HepG2 (cell line): Measurements from ENCODE around the gene GPR107. TPM values are rescaled to one million over a fixed set of nuclear protein-coding genes. Genes with fewer than 3 reads are reported as not detected.

Experiments used
- ATAC-seq: fragments of 200-7000 bp; cut with Tn5 transposase; 3 replicates; pipeline ENCODE4 v1.9.1; 2020; ENCODE audit warnings: mild to moderate bottlenecking, moderate library complexity
- BruUV-seq: library from RNA; stranded (reverse); fragments of 400-500 nt; replicated peaks from 2 replicates; lab custom pipeline; 2021; lab: Mats Ljungman, UMichigan
- CTCF ChIA-PET: fragments of 300-600 bp; formaldehyde crosslinking; extraction: SDS; loops from one replicate; lab custom pipeline; 2021; ENCODE audit warnings: low total read pairs, inconsistent platforms, low intra/inter-chr PET ratio; lab: Yijun Ruan, JAX
- POLR2A ChIA-PET: fragments of 350-600 bp; sonication (Branson Sonifier 250); formaldehyde crosslinking; loops from one replicate; lab custom pipeline; 2020; ENCODE audit warnings: antibody characterized with exemption, inconsistent platforms; lab: Yijun Ruan, JAX
- DNase-seq: peaks from one replicate; pipeline ENCODE4 v3.0.0-alpha.2; 2015; ENCODE audit warnings: low spot score
- FAIRE-seq: peaks from 3 replicates; lab custom pipeline; 2011; peaks lifted over from hg19 to GRCh38; lab: Jason Lieb, UNC
- H2AFZ ChIP-seq: one replicate; pipeline ENCODE4 v1.6.1; 2011; ENCODE audit warnings: low read length, inconsistent platforms
- H3K27ac ChIP-seq: fragments of 300-600 bp; 3 replicates; pipeline ENCODE4 v1.8.0; 2011; ENCODE audit warnings: mixed run types, mild to moderate bottlenecking, mixed read lengths, low read length, inconsistent platforms; ENCODE audit not compliant: insufficient read depth; ENCODE audit errors: extremely low read length
- H3K27me3 ChIP-seq, 2 experiments: fragments of 200-600 bp in 1 of 2; 2 replicates in 1 of 2; 3 replicates in 1 of 2; pipeline versions ENCODE4 v1.6.0 to v1.8.0; 2011; ENCODE audit warnings: low read length in 2 of 2, mild to moderate bottlenecking in 2 of 2, moderate library complexity in 2 of 2, inconsistent platforms in 1 of 2; ENCODE audit not compliant: insufficient read depth in 2 of 2, control insufficient read depth in 1 of 2
- H3K36me3 ChIP-seq, 2 experiments: fragments of 200-600 bp in 1 of 2; replicated peaks in 1 of 2; 2 replicates in 1 of 2; 3 replicates in 1 of 2; pipeline versions ENCODE4 v1.5.1 to v1.8.0; 2011; ENCODE audit warnings: low read length in 2 of 2, inconsistent platforms in 1 of 2; ENCODE audit not compliant: insufficient read depth in 2 of 2, control insufficient read depth in 1 of 2
- H3K4me1 ChIP-seq: 2 replicates; pipeline ENCODE4 v1.5.1; 2012; ENCODE audit warnings: low read length, inconsistent platforms; ENCODE audit not compliant: insufficient read depth
- H3K4me2 ChIP-seq: 2 replicates; pipeline ENCODE4 v1.6.0; 2011; ENCODE audit warnings: low read depth, low read length, inconsistent platforms
- H3K4me3 ChIP-seq, 3 experiments: fragments of 200-600 bp in 1 of 3; sonication (generic), shearing (Covaris generic) in 1 of 3; replicated peaks in 1 of 3; 2 replicates each; pipeline ENCODE4 v1.5.1; 2011 to 2016; ENCODE audit warnings: low read length in 3 of 3, inconsistent platforms in 2 of 3, low read depth in 2 of 3, mild to moderate bottlenecking in 2 of 3, control low read depth in 1 of 3, mixed read lengths in 1 of 3; ENCODE audit not compliant: insufficient read depth in 1 of 3
- H3K79me2 ChIP-seq: one replicate; pipeline ENCODE4 v1.6.1; 2011; ENCODE audit warnings: low read length, inconsistent platforms; ENCODE audit not compliant: insufficient read depth
- H3K9ac ChIP-seq: 2 replicates; pipeline ENCODE4 v1.6.0; 2011; ENCODE audit warnings: mild to moderate bottlenecking, low read depth, low read length, inconsistent platforms; ENCODE audit not compliant: insufficient read depth
- H3K9me3 ChIP-seq: 2 replicates; pipeline ENCODE4 v1.5.1; 2012; ENCODE audit warnings: mild to moderate bottlenecking, low read length
- H4K20me1 ChIP-seq: 2 replicates; pipeline ENCODE4 v1.6.0; 2011; ENCODE audit warnings: inconsistent platforms, mild to moderate bottlenecking, low read length, moderate library complexity; ENCODE audit not compliant: insufficient read depth
- ARHGAP35 ChIP-seq: sonication (generic); formaldehyde crosslinking; IDR thresholded peaks from 2 replicates; pipeline ENCODE4 v1.9.0; 2022; ENCODE audit warnings: mild to moderate bottlenecking, inconsistent platforms, moderate library complexity, missing genetic modification reagents, borderline replicate concordance
- ATF7-NPFF ChIP-seq: sonication (generic); formaldehyde crosslinking; IDR thresholded peaks from 2 replicates; pipeline ENCODE4 v1.8.1; 2023; ENCODE audit warnings: mild to moderate bottlenecking, low read depth, missing genetic modification reagents, moderate library complexity
- DZIP1 ChIP-seq: sonication (generic); formaldehyde crosslinking; IDR thresholded peaks from 2 replicates; pipeline ENCODE4 v1.5.0; 2020; ENCODE audit warnings: mild to moderate bottlenecking, missing genetic modification reagents
- MTF2 ChIP-seq: sonication (generic); formaldehyde crosslinking; IDR thresholded peaks from 2 replicates; pipeline ENCODE4 v1.5.0; 2020; ENCODE audit warnings: missing genetic modification reagents, borderline replicate concordance
- NCOA1 ChIP-seq: sonication (generic); formaldehyde crosslinking; IDR thresholded peaks from 2 replicates; pipeline ENCODE4 v1.9.0; 2021; ENCODE audit warnings: missing genetic modification reagents
- NFKB2 ChIP-seq: sonication (generic); formaldehyde crosslinking; IDR thresholded peaks from 2 replicates; pipeline ENCODE4 v1.4.0; 2020; ENCODE audit warnings: missing genetic modification reagents, borderline replicate concordance
- NR1H2 ChIP-seq: sonication (generic); formaldehyde crosslinking; IDR thresholded peaks from 2 replicates; pipeline ENCODE4 v1.8.1; 2022; ENCODE audit warnings: low read depth, missing genetic modification reagents, borderline replicate concordance
- NR2C2 ChIP-seq: sonication (generic); formaldehyde crosslinking; IDR thresholded peaks from 2 replicates; pipeline ENCODE4 v1.4.0; 2020; ENCODE audit warnings: missing genetic modification reagents, mild to moderate bottlenecking, moderate library complexity, borderline replicate concordance
- REL ChIP-seq: sonication (generic); formaldehyde crosslinking; conservative IDR thresholded peaks from 2 replicates; pipeline ENCODE4 v1.8.0; 2022; ENCODE audit warnings: mild to moderate bottlenecking, missing genetic modification reagents, moderate library complexity
- SALL2 ChIP-seq: sonication (generic); formaldehyde crosslinking; IDR thresholded peaks from 2 replicates; pipeline ENCODE4 v1.8.1; 2023; ENCODE audit warnings: mild to moderate bottlenecking, missing genetic modification reagents, inconsistent platforms
- TBX2 ChIP-seq: sonication (generic); formaldehyde crosslinking; IDR thresholded peaks from 2 replicates; pipeline ENCODE4 v1.5.0; 2020; ENCODE audit warnings: missing genetic modification reagents, mild to moderate bottlenecking, borderline replicate concordance
- ZFP82 ChIP-seq: sonication (generic); formaldehyde crosslinking; IDR thresholded peaks from 2 replicates; pipeline ENCODE4 v1.5.1; 2020; ENCODE audit warnings: mild to moderate bottlenecking, missing genetic modification reagents, borderline replicate concordance
- ZNF414 ChIP-seq: sonication (generic); formaldehyde crosslinking; IDR thresholded peaks from 2 replicates; pipeline ENCODE4 v1.5.0; 2020; ENCODE audit warnings: missing genetic modification reagents
- ZNF563 ChIP-seq: sonication (generic); formaldehyde crosslinking; IDR thresholded peaks from 2 replicates; pipeline ENCODE4 v1.8.0; 2022; ENCODE audit warnings: mild to moderate bottlenecking, moderate library complexity, missing genetic modification reagents
- ZNF773 ChIP-seq: sonication (generic); formaldehyde crosslinking; IDR thresholded peaks from 2 replicates; pipeline ENCODE4 v1.4.0; 2020; ENCODE audit warnings: missing genetic modification reagents, borderline replicate concordance
- ZSCAN9 ChIP-seq: IDR thresholded peaks from 2 replicates; pipeline ENCODE4 v1.6.1; 2016; ENCODE audit warnings: borderline replicate concordance
- WGBS: methylation state at CpG from one replicate; pipeline ENCODE4 v1.1.6; 2017; ENCODE audit warnings: low lambda C conversion rate; 5-methylcytosine and 5-hydroxymethylcytosine counted together
- in situ Hi-C: cut with HindIII; loops from 2 replicates; pipeline ENCODE4 v1.10.0; 2017; ENCODE audit warnings: low pct_unique_long_range_greater_than_20kb; ENCODE audit not compliant: extremely low pct_ligation_motif_present
- intact Hi-C: fragments of 100-400 bp; cut with micrococcal nuclease; formaldehyde crosslinking; loops from one replicate; pipeline ENCODE4 v1.10.0; 2022; ENCODE audit not compliant: unreplicated experiment
- polyA plus RNA-seq, 8 experiments: library from polyadenylated mRNA; depleted of rRNA in 3 of 8; stranded (reverse) in 7 of 8; unstranded in 1 of 8; fragments of >200 nt; fragmentation: Illumina TruSeq in 4 of 8; extraction: Trizol in 4 of 8; gene quantifications; 2 replicates each; pipeline versions ENCODE4 v1.2.1 to v1.2.3, GENCODE V29; 2011 to 2016; ENCODE audit warnings: low read depth in 4 of 8, missing spikeins in 1 of 8, mixed read lengths in 1 of 8; ENCODE audit not compliant: insufficient read depth in 1 of 8
- total RNA-seq, 5 experiments: library from RNA; depleted of rRNA; stranded (reverse); fragments of >200 nt; fragmentation: Illumina TruSeq; extraction: Trizol; gene quantifications; 2 replicates each; pipeline ENCODE4 v1.2.3, GENCODE V29; 2016; ENCODE audit warnings: low read depth in 1 of 5

GPR107 gene
- total and polyA plus RNA-seq, 2 of the 13 experiments (the other 11 are each of a cell fraction or from before 2014, with no cell fraction given) = 22.5 to 24.4 TPM

- peak; percentile 24; the same call in 1 of the 2 replicates for TF ChIP-seq TBX2 (CRISPR knock-in tag)
These were observed 11.9 kb upstream of the GPR107 start (continued) for GRCh38 chr9:130041648-130042405.

GRCh38 chr9:130042406-130042884 lies 11.3 kb upstream of the GPR107 start:
- 0% methylated on average over 1 of the region's 68 CpGs for WGBS
- Histone ChIP-seq H2AFZ (no peak overlapping the region), H3K79me2 (peaks cover 38% of the 10 kb centered on the region), H3K9me3 (no peaks in the 10 kb centered on the region), H3K9ac (peak overlapping the region; percentile 83), H3K36me3 (no peaks in the 10 kb centered on the region), H3K27me3 (no peaks in the 10 kb centered on the region), H3K27ac (peak overlapping the region; percentile 85), H3K4me3 (peak overlapping the region; percentile 68 to 97 (median 78)), H3K4me2 (peak overlapping the region; percentile 71), H4K20me1 (0 out of 2 replicates have a peak, but pooled peaks cover under 1% of the 10 kb centered on the region), H3K4me1 (peaks cover 55% of the 10 kb centered on the region)
- ChIA-PET CTCF (interaction anchor here (2.2 kb wide), 1 partner anchor 157 kb away, joined by 9 read pairs; no protein-coding TSS in a partner anchor), POLR2A (interaction anchor here (0.8 to 4.0 kb wide), 6 partner anchors 9 to 157 kb away, joined by 3 to 39 read pairs (median 7); partner anchors contain the start of gene GPR107)
- intact Hi-C loops (no loop called here), in situ Hi-C loops (loop anchor here (5.0 kb wide), 1 partner anchor 155 kb away; no protein-coding TSS in a partner anchor)
- BruUV-seq = no TSS peak
- no peak for FAIRE-seq
- ATAC-seq = peak; percentile 42
- no peak for DNase-seq
- TF ChIP-seq ATF7-NPFF (peak; percentile 59; the same call in 1 of the 2 replicates), DZIP1 (0 out of 2 replicates have a peak, but pooled peaks have one; percentile 19), NR1H2 (CRISPR knock-in tag) (no peak), MTF2 (CRISPR knock-in tag) (0 out of 2 replicates have a peak, but pooled peaks have one; percentile 32), ZFP82 (CRISPR knock-in tag) (peak; percentile 36; the same call in 1 of the 2 replicates), ZNF563 (CRISPR knock-in tag) (peak; percentile 73; the same call in 1 of the 2 replicates), ZNF414 (peak; percentile 46; the same call in 1 of the 2 replicates), NR2C2 (CRISPR knock-in tag) (peak; percentile 21; the same call in 1 of the 2 replicates), ZSCAN9 (no peak), NFKB2 (CRISPR knock-in tag) (0 out of 2 replicates have a peak, but pooled peaks have one; percentile 3), ZNF773 (CRISPR knock-in tag) (0 out of 2 replicates have a peak, but pooled peaks have one; percentile 12), NCOA1 (CRISPR knock-in tag) (peak; percentile 74; the same call in 1 of the 2 replicates), REL (CRISPR knock-in tag) (no peak), SALL2 (CRISPR knock-in tag) (peak; percentile 55; the same call in 1 of the 2 replicates), ARHGAP35 (0 out of 2 replicates have a peak, but pooled peaks have one; percentile 23)
